Measurements from ENCODE around the gene TTYH3. TPM values are rescaled to one million over a fixed set of nuclear protein-coding genes. Genes with fewer than 3 reads are reported as not detected.

TTYH3 gene
- total and polyA plus RNA-seq, 9 of the 15 experiments (the other 6 are each of a cell fraction or from before 2014, with no cell fraction given): 0.01 to 5.5 (median 1.1) TPM

DNA sequence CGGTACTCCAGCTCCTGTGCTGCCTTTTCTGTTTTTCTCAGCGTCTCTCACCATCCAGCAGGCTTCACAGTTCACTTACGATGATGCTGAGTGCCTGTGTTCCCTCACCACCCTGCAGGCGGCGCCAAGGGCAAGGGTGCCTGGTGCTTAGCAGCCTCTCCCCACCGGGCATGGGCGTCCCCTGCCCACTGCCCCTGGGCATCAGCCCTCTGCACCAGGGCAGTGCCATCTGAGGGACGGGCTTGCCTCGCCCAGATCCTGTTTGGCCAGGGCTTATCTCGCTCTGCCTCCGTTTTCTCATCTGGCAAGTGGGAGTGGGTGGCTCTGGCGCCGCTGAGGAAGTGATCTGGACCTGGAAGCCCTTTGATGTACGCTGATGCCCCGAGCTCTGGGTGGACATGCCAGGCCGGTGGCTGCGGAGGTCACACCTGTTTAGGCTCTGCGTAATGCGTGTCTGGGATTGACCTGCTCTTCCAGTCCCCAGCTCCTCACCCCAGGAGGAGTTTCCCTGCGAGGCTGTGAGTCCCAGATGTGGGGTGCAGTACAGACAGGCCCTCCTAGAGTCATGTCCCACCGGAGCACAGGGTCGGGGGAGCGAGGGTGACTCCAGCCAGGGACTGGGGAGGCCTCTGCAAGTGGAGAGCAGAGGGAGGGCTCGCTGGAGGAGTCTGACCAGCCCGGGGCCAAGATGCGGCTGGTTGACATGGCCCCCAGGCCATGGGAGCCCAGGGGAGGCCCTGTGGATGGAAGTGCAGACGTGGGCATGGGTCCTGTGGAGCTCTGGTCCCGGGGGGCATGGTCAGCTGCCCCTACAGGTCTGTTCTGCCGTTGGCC lies 11.8 kb downstream of the TTYH3 start (continued):
- TF ChIP-seq MYBL2 (IDR thresholded peaks at IDR 0.05; ENCODE audit: low read depth) (no peak), MYBL2 (CRISPR knock-in tag; IDR thresholded peaks at IDR 0.05; ENCODE audit: borderline replicate concordance) (no peak), HCFC1 (IDR thresholded peaks at IDR 0.05; ENCODE audit: low read depth, low read length) (no peak), TEAD1 (CRISPR knock-in tag; IDR thresholded peaks at IDR 0.05) (no peak), KDM1A (IDR thresholded peaks at IDR 0.05) (0 out of 4 replicates have a peak, but pooled peaks of 1 of the 2 experiments have one; percentile 16), HDAC1 (IDR thresholded peaks at IDR 0.05) (peak in 1 of 2 experiments; percentile 25; a peak in 1 of 4 replicates), ARNT (IDR thresholded peaks at IDR 0.05) (no peak), CBX1 (IDR thresholded peaks at IDR 0.05; ENCODE audit: low read depth) (peak; percentile 56; the same call in 1 of the 2 replicates), CREM (IDR thresholded peaks at IDR 0.05; ENCODE audit: low read depth) (peak; percentile 39; the same call in 1 of the 2 replicates), RBFOX2 (IDR thresholded peaks at IDR 0.05; ENCODE audit: low read depth, low read length) (0 out of 2 replicates have a peak, but pooled peaks have one; percentile 27)
- TF ChIP-seq, protein P1, sequence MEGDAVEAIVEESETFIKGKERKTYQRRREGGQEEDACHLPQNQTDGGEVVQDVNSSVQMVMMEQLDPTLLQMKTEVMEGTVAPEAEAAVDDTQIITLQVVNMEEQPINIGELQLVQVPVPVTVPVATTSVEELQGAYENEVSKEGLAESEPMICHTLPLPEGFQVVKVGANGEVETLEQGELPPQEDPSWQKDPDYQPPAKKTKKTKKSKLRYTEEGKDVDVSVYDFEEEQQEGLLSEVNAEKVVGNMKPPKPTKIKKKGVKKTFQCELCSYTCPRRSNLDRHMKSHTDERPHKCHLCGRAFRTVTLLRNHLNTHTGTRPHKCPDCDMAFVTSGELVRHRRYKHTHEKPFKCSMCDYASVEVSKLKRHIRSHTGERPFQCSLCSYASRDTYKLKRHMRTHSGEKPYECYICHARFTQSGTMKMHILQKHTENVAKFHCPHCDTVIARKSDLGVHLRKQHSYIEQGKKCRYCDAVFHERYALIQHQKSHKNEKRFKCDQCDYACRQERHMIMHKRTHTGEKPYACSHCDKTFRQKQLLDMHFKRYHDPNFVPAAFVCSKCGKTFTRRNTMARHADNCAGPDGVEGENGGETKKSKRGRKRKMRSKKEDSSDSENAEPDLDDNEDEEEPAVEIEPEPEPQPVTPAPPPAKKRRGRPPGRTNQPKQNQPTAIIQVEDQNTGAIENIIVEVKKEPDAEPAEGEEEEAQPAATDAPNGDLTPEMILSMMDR (IDR thresholded peaks at IDR 0.05 in 2 of 3, conservative IDR thresholded peaks at IDR 0.05 in 1 of 3; ENCODE audit: insufficient read depth in 2 of 3, low read depth in 1 of 3, low read length in 3 of 3): peak; percentile 52 to 67 (median 66)
- TF ChIP-seq, protein P2, sequence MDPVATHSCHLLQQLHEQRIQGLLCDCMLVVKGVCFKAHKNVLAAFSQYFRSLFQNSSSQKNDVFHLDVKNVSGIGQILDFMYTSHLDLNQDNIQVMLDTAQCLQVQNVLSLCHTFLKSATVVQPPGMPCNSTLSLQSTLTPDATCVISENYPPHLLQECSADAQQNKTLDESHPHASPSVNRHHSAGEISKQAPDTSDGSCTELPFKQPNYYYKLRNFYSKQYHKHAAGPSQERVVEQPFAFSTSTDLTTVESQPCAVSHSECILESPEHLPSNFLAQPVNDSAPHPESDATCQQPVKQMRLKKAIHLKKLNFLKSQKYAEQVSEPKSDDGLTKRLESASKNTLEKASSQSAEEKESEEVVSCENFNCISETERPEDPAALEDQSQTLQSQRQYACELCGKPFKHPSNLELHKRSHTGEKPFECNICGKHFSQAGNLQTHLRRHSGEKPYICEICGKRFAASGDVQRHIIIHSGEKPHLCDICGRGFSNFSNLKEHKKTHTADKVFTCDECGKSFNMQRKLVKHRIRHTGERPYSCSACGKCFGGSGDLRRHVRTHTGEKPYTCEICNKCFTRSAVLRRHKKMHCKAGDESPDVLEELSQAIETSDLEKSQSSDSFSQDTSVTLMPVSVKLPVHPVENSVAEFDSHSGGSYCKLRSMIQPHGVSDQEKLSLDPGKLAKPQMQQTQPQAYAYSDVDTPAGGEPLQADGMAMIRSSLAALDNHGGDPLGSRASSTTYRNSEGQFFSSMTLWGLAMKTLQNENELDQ (CRISPR knock-in tag; IDR thresholded peaks at IDR 0.05; ENCODE audit: borderline replicate concordance): no peak
